OCI-LY7 (cell line): ENCODE data around the gene CCNG2. TPM values are rescaled to one million over a fixed set of nuclear protein-coding genes. Genes with fewer than 3 reads are reported as not detected.

Experiments used
- BruUV-seq: library from RNA; stranded (reverse); fragments of 400-500 nt; replicated peaks from 2 replicates; lab custom pipeline; 2021; lab: Mats Ljungman, UMichigan
- CTCF ChIA-PET: fragments of 300-600 bp; sonication (Branson Sonifier 250); formaldehyde crosslinking; loops from one replicate; lab custom pipeline; 2022; ENCODE audit warnings: antibody characterized with exemption; ENCODE audit not compliant: unreplicated experiment; lab: Charles Lee
- POLR2A ChIA-PET: fragments of 300-600 bp; sonication (Branson Sonifier 250); formaldehyde crosslinking; loops from one replicate; lab custom pipeline; 2022; ENCODE audit warnings: antibody characterized with exemption; lab: Charles Lee
- DNase-seq: peaks from one replicate; pipeline ENCODE4 v3.0.0-alpha.2; 2015; ENCODE audit warnings: low spot score
- H2AFZ ChIP-seq: fragments of 200-600 bp; sonication (generic), shearing (Covaris generic); 2 replicates; pipeline ENCODE4 v1.6.1; 2014; ENCODE audit warnings: mild to moderate bottlenecking, antibody characterized with exemption, low read length, moderate library complexity
- H3K27ac ChIP-seq: fragments of 200-600 bp; sonication (generic); 2 replicates; pipeline ENCODE4 v1.5.1; 2014; ENCODE audit warnings: mixed run types, low read depth, mild to moderate bottlenecking, moderate library complexity, low read length, inconsistent platforms; ENCODE audit not compliant: poor library complexity, severe bottlenecking
- H3K36me3 ChIP-seq: fragments of 200-600 bp; sonication (generic); 2 replicates; pipeline ENCODE4 v1.6.1; 2014; ENCODE audit warnings: mild to moderate bottlenecking, antibody characterized with exemption, low read length, moderate library complexity, mixed read lengths; ENCODE audit not compliant: insufficient read depth
- H3K4me1 ChIP-seq: fragments of 200-600 bp; sonication (generic); 2 replicates; pipeline ENCODE4 v1.5.1; 2014; ENCODE audit warnings: mild to moderate bottlenecking, low read length; ENCODE audit not compliant: insufficient read depth, poor library complexity, severe bottlenecking
- H3K4me2 ChIP-seq: fragments of 200-600 bp; sonication (generic); 2 replicates; pipeline ENCODE4 v1.6.1; 2014; ENCODE audit warnings: mild to moderate bottlenecking, low read length
- H3K4me3 ChIP-seq: fragments of 200-600 bp; sonication (generic); 2 replicates; pipeline ENCODE4 v1.5.1; 2014; ENCODE audit warnings: mild to moderate bottlenecking, low read depth, low read length; ENCODE audit not compliant: poor library complexity, severe bottlenecking
- H3K79me2 ChIP-seq: fragments of 200-600 bp; sonication (generic); 2 replicates; pipeline ENCODE4 v1.6.1; 2016; ENCODE audit warnings: low read depth, mild to moderate bottlenecking, low read length, moderate library complexity, mixed read lengths; ENCODE audit not compliant: insufficient read depth
- H3K9me2 ChIP-seq: fragments of 200-600 bp; sonication (generic); 2 replicates; pipeline ENCODE4 v1.6.1; 2016; ENCODE audit warnings: mild to moderate bottlenecking, low read length, mixed read lengths; ENCODE audit not compliant: insufficient read depth
- H3K9me3 ChIP-seq: fragments of 200-600 bp; sonication (generic); 2 replicates; pipeline ENCODE4 v1.6.1; 2014; ENCODE audit warnings: mild to moderate bottlenecking, mixed run types, low read length, mixed read lengths
- H4K20me1 ChIP-seq: fragments of 200-600 bp; sonication (generic); 2 replicates; pipeline ENCODE4 v1.6.1; 2014; ENCODE audit warnings: mild to moderate bottlenecking, antibody characterized with exemption, low read length, moderate library complexity, mixed read lengths; ENCODE audit not compliant: insufficient read depth
- CTCF ChIP-seq: fragments of 200-600 bp; sonication (generic); conservative IDR thresholded peaks from 2 replicates; pipeline ENCODE4 v1.5.1; 2014; ENCODE audit warnings: mild to moderate bottlenecking, antibody characterized with exemption, low read length, moderate library complexity, mixed read lengths
- EZH2phosphoT487 ChIP-seq: fragments of 200-600 bp; sonication (generic); IDR thresholded peaks from 2 replicates; pipeline ENCODE4 v1.6.1; 2018; ENCODE audit warnings: low read depth, borderline replicate concordance, mild to moderate bottlenecking, mixed run types, antibody characterized with exemption, low read length, moderate library complexity, mixed read lengths
- intact Hi-C: fragments of 100-400 bp; cut with micrococcal nuclease; formaldehyde crosslinking; loops from one replicate; pipeline ENCODE4 v1.10.0; 2022; ENCODE audit not compliant: unreplicated experiment
- total RNA-seq, 2 experiments: library from RNA; depleted of rRNA in 1 of 2; stranded (reverse); fragments of >200 nt in 1 of 2; shearing (Covaris generic) in 1 of 2; gene quantifications; 2 replicates each; pipeline ENCODE4 v1.2.3, GENCODE V29; 2014 to 2022

Gene CCNG2
- total RNA-seq, 2 experiments from 2014 or later: 16.6 to 87.4 TPM

- H3K4me3 ChIP-seq: no peak overlapping the region
- H3K79me2 ChIP-seq: no peaks in the 10 kb centered on the region
- no peak overlapping the region for H3K27ac ChIP-seq
- no peak overlapping the region for H2AFZ ChIP-seq
- TF ChIP-seq EZH2phosphoT487 (no peak), CTCF (no peak)
- BruUV-seq: no TSS peak
- H3K9me3 ChIP-seq: no peaks in the 10 kb centered on the region
- no peaks in the 10 kb centered on the region for H4K20me1 ChIP-seq
- no peaks in the 10 kb centered on the region for H3K9me2 ChIP-seq
- no peak for DNase-seq
- H3K4me1 ChIP-seq: peaks cover 4% of the 10 kb centered on the region
- no peak overlapping the region for H3K4me2 ChIP-seq
- CTCF ChIA-PET: interaction anchor here (1.1 to 1.4 kb wide), 3 partner anchors 12 to 148 kb away, joined by 3 to 5 read pairs (median 4); no protein-coding TSS in a partner anchor
- no peaks in the 10 kb centered on the region for H3K36me3 ChIP-seq
- POLR2A ChIA-PET: interaction anchor here (0.7 to 1.5 kb wide), 4 partner anchors 10 to 106 kb away, joined by 3 to 5 read pairs (median 3); no protein-coding TSS in a partner anchor
- intact Hi-C loops: loop anchor here (5.0 kb wide), 1 partner anchor 249 kb away; no protein-coding TSS in a partner anchor
Observed at GRCh38 chr4:77201343-77201742, 44.3 kb downstream of the CCNG2 start.

DNA sequence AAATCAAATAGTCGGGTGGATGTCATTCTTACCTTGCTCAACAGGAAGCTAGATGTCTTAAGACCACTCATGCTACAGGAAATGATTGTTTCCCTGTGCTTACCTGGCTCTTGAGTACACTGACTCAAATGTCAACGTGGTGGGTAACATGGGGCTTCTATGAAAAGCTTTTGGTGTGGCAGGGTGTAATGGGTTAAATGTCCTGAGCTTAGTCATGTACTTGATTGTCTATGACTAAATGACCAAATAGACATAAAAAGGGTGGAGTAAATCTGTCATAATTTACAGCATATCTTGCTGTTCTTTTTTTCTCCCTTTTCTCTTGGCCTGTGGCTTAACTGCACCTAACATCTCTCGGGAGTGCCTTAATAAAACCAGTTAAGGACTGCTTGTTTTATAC is 44.9 kb downstream of the CCNG2 start:
- ChIA-PET CTCF (interaction anchor here (1.1 to 1.3 kb wide), 2 partner anchors 106 to 148 kb away, joined by 4 to 5 read pairs; no protein-coding TSS in a partner anchor), POLR2A (interaction anchor here (0.5 to 1.4 kb wide), 5 partner anchors 11 to 106 kb away, joined by 3 to 5 read pairs (median 4); no protein-coding TSS in a partner anchor)
- H3K9me3 ChIP-seq: no peaks in the 10 kb centered on the region
- intact Hi-C loops: loop anchor here (2.0 to 5.0 kb wide), 2 partner anchors 157 to 250 kb away; no protein-coding TSS in a partner anchor
- H3K36me3 ChIP-seq: no peaks in the 10 kb centered on the region
- H3K79me2 ChIP-seq: no peaks in the 10 kb centered on the region
- DNase-seq: no peak
- no peak overlapping the region for H3K4me2 ChIP-seq
- BruUV-seq: no TSS peak
- TF ChIP-seq CTCF (no peak), EZH2phosphoT487 (no peak)
- no peaks in the 10 kb centered on the region for H3K9me2 ChIP-seq
- H2AFZ ChIP-seq: no peak overlapping the region
- H3K4me3 ChIP-seq: no peak overlapping the region
- no peak overlapping the region for H3K27ac ChIP-seq
- no peaks in the 10 kb centered on the region for H4K20me1 ChIP-seq
- peaks cover 4% of the 10 kb centered on the region for H3K4me1 ChIP-seq

GRCh38 chr4:77202491-77202890 is 45.5 kb downstream of the CCNG2 start:
- H3K4me3 ChIP-seq: no peak overlapping the region
- no peak overlapping the region for H3K4me2 ChIP-seq
- H3K9me2 ChIP-seq: no peaks in the 10 kb centered on the region
- TF ChIP-seq EZH2phosphoT487 (no peak), CTCF (no peak)
- no TSS peak for BruUV-seq
- H3K36me3 ChIP-seq: no peaks in the 10 kb centered on the region
- ChIA-PET CTCF (interaction anchor here (1.0 to 2.8 kb wide), 9 partner anchors 9 to 174 kb away, joined by 3 to 13 read pairs (median 5); no protein-coding TSS in a partner anchor), POLR2A (interaction anchor here (0.5 to 2.7 kb wide), 9 partner anchors 8 to 769 kb away, joined by 3 to 17 read pairs (median 6); no protein-coding TSS in a partner anchor)
- no peak overlapping the region for H3K27ac ChIP-seq
- intact Hi-C loops: loop anchor here (2.0 to 5.0 kb wide), 2 partner anchors 158 to 250 kb away; no protein-coding TSS in a partner anchor
- DNase-seq: no peak
- H3K4me1 ChIP-seq: peaks cover 4% of the 10 kb centered on the region
- H4K20me1 ChIP-seq: no peaks in the 10 kb centered on the region
- H3K79me2 ChIP-seq: no peaks in the 10 kb centered on the region
- no peak overlapping the region for H2AFZ ChIP-seq
- H3K9me3 ChIP-seq: no peaks in the 10 kb centered on the region
